ENCODE results near the gene LRP1B. TPM values are rescaled to one million over a fixed set of nuclear protein-coding genes. Genes with fewer than 3 reads are reported as not detected.

The LRP1B gene
- total and polyA plus RNA-seq, 2 of the 8 experiments (the other 6 are each of a cell fraction or from before 2014, with no cell fraction given), result 0.03 TPM; not detected in 1

GRCh38 chr2:142076317-142076716 lies 54.5 kb downstream of the LRP1B start:
- Histone ChIP-seq H3K56ac (replicated peaks; ENCODE audit: insufficient read length, low read depth, low read length) (no peak overlapping the region), H2AFZ (ENCODE audit: low read length) (no peak overlapping the region), H4K91ac (replicated peaks; ENCODE audit: insufficient read length, low read length) (no peak overlapping the region), H3K14ac (ENCODE audit: insufficient read length) (no peak overlapping the region), H3K4me1 (replicated peaks in 1 of 4; ENCODE audit: control insufficient read depth in 3 of 4, insufficient read depth in 4 of 4, low read length in 3 of 4) (no peaks in the 10 kb centered on the region), H2BK20ac (ENCODE audit: low read length) (no peak overlapping the region), H3K4ac (replicated peaks; ENCODE audit: insufficient read length, low read depth, low read length) (no peak overlapping the region), H2BK15ac (ENCODE audit: low read length) (no peak overlapping the region), H3K9me3 (ENCODE audit: insufficient read depth in 2 of 2, low read depth in 1 of 2, low read length in 1 of 2) (no peaks in the 10 kb centered on the region), H4K20me1 (replicated peaks in 1 of 2; ENCODE audit: control insufficient read depth in 1 of 2, insufficient read depth in 2 of 2, low read length in 2 of 2) (no peaks in the 10 kb centered on the region), H3K79me1 (ENCODE audit: low read depth, low read length) (no peaks in the 10 kb centered on the region), H3K4me3 (ENCODE audit: extremely low read depth in 1 of 4, insufficient read depth in 2 of 4, low read depth in 3 of 4, low read length in 4 of 4) (no peak overlapping the region), H2BK5ac (ENCODE audit: low read depth, low read length) (no peak overlapping the region), H3K27ac (ENCODE audit: low read depth, low read length) (no peak overlapping the region), H3K23ac (ENCODE audit: insufficient read length) (no peak overlapping the region), H2AK5ac (ENCODE audit: low read depth, low read length) (no peak overlapping the region), H4K5ac (ENCODE audit: insufficient read length, low read depth, low read length) (no peak overlapping the region), H2BK12ac (ENCODE audit: low read depth, low read length) (no peak overlapping the region), H3K23me2 (ENCODE audit: low read depth, low read length) (no peaks in the 10 kb centered on the region), H3K36me3 (ENCODE audit: control insufficient read depth in 2 of 4, insufficient read depth in 4 of 4, low read length in 3 of 4) (no peaks in the 10 kb centered on the region), H3K9ac (replicated peaks in 1 of 4; ENCODE audit: extremely low read depth in 1 of 4, low read depth in 3 of 4, low read length in 3 of 4) (no peak overlapping the region), H3K18ac (ENCODE audit: extremely low read depth, low read length) (no peak overlapping the region), H3K4me2 (ENCODE audit: insufficient read depth in 1 of 2, low read depth in 2 of 2, low read length in 2 of 2) (no peak overlapping the region), H4K8ac (ENCODE audit: extremely low read depth, insufficient read depth, low read length) (no peak overlapping the region), H3K27me3 (replicated peaks in 1 of 4; ENCODE audit: control insufficient read depth in 3 of 4, extremely low read depth in 1 of 4, insufficient read depth in 3 of 4, low read length in 3 of 4) (no peaks in the 10 kb centered on the region), H2BK120ac (replicated peaks; ENCODE audit: low read depth, low read length) (no peak overlapping the region), H3K79me2 (ENCODE audit: control insufficient read depth in 1 of 2, insufficient read depth in 2 of 2, low read length in 2 of 2) (no peaks in the 10 kb centered on the region)
- TF ChIP-seq YY1 (IDR thresholded peaks at IDR 0.05; ENCODE audit: low read depth, low read length) (no peak), SRF (IDR thresholded peaks at IDR 0.05; ENCODE audit: low read depth, low read length) (no peak), TCF12 (IDR thresholded peaks at IDR 0.05; ENCODE audit: low read depth, low read length) (no peak), SIRT6 (IDR thresholded peaks at IDR 0.05; ENCODE audit: low read length) (no peak), CBX5 (IDR thresholded peaks at IDR 0.05; ENCODE audit: low read depth, low read length) (no peak), GTF2F1 (IDR thresholded peaks at IDR 0.05; ENCODE audit: borderline replicate concordance, low read depth, low read length) (no peak), ASH2L (IDR thresholded peaks at IDR 0.05; ENCODE audit: low read length) (no peak), HDAC2 (IDR thresholded peaks at IDR 0.05; ENCODE audit: borderline replicate concordance in 1 of 2, low read depth in 2 of 2, low read length in 2 of 2) (no peak)
- POLR2A ChIA-PET (ENCODE audit: partially characterized antibody), result no interaction called here
- no peak for FAIRE-seq
- DNase-seq (ENCODE audit: low read depth in 1 of 2, low spot score in 2 of 2), result no peak
- WGBS, 2 experiments (ENCODE audit: extremely low coverage in 1 of 2, insufficient coverage in 1 of 2, insufficient read length in 1 of 2, insufficient replicate concordance in 2 of 2, low coverage in 1 of 2, low lambda C conversion rate in 2 of 2, missing lambda C conversion rate in 1 of 2), result 80% methylated on average over 2 of the region's 2 CpGs; no CpG with 5 or more reads in 1 of the 2 experiments
- CTCF ChIA-PET (ENCODE audit: partially characterized antibody), result no interaction called here

Data from H1 (cell line).